ENCODE results near the gene PRDX2.

Gene PRDX2

DNA sequence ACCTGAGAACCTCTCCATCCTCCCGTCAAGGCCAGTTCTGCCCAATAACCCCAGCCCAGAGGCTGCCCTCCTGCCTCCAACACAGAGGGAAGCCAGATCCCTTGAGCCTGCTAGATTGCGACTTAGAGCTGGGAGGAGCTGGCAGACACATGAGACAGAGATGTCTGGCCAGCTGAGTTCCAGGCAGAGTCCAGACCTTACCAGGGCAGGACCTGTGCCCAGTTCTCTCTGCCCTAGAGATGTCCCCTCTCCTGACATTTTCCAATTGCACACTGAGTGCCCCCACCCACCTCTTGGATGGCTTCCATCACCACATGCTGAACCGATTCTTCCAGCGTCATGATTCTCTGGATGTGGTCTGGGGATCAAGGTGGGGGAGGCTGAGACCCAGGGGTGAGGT lies 29.3 kb downstream of the PRDX2 start:
- Mint-ChIP-seq H3K4me1 (ENCODE audit: low read depth) (peaks cover 3% of the 10 kb centered on the region), H3K27ac (no peak overlapping the region), H3K4me3 (no peak overlapping the region), H3K36me3 (ENCODE audit: low read depth) (no peaks in the 10 kb centered on the region), H3K27me3 (ENCODE audit: low read depth) (no peaks in the 10 kb centered on the region), H3K9me3 (no peaks in the 10 kb centered on the region)
- no peak for DNase-seq (ENCODE audit: low spot score)

DNA sequence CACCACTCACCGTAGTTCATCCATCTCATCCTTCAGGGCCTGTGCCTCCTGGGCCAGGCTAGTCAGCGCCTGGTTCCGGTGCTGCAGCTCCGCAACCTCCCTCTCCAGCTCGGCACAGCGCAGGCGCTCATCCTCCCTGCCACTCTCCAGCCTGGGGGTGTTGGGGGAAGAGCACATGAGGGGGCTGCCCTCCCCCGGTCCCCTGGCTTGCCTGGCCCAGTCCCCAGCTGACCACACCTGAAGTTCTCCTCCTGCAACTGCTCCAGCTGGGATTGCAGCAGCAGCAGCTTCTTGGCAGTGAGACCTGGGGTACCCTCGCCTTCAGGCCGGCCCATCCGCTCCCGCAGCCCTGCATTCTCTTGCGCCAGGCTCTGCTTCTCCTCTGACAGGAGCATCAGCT lies 30.7 kb downstream of the PRDX2 start:
- Mint-ChIP-seq H3K4me3 (no peak overlapping the region), H3K4me1 (ENCODE audit: low read depth) (peaks cover 7% of the 10 kb centered on the region), H3K36me3 (ENCODE audit: low read depth) (no peaks in the 10 kb centered on the region), H3K27me3 (ENCODE audit: low read depth) (no peaks in the 10 kb centered on the region), H3K27ac (no peak overlapping the region), H3K9me3 (no peaks in the 10 kb centered on the region)
- DNase-seq (ENCODE audit: low spot score): no peak

- H3K27ac Mint-ChIP-seq: no peak overlapping the region
- H3K4me1 Mint-ChIP-seq (ENCODE audit: low read depth): peaks cover 8% of the 10 kb centered on the region
- H3K36me3 Mint-ChIP-seq (ENCODE audit: low read depth): no peaks in the 10 kb centered on the region
- no peaks in the 10 kb centered on the region for H3K9me3 Mint-ChIP-seq
- H3K4me3 Mint-ChIP-seq: no peak overlapping the region
- peak; percentile 21 for DNase-seq (ENCODE audit: low spot score)
- no peaks in the 10 kb centered on the region for H3K27me3 Mint-ChIP-seq (ENCODE audit: low read depth)
Measured at GRCh38 chr19:12769689-12770088, 31.9 kb downstream of the PRDX2 start.

DNA sequence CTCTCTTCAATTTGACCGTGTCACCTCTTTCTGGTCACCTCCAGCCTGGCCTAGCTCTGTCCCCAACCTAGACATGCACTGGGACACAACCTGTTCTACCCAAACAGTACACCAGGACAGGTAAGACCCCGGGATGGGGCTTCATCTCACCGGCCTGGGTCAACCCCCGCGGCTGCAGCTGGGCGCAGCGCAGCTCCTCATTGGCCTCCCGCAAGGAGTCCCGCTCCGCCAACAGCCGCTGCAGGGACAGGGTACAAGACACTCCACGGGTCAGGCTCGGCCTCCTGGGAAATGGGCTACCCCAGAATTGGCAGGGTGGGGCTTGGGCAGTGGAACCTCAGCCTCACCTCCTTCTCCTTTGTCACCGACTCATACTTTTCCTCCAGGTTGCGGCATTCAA lies 33.9 kb downstream of the PRDX2 start:
- Mint-ChIP-seq H3K4me1 (ENCODE audit: low read depth) (peaks cover 7% of the 10 kb centered on the region), H3K36me3 (ENCODE audit: low read depth) (no peaks in the 10 kb centered on the region), H3K27me3 (ENCODE audit: low read depth) (no peaks in the 10 kb centered on the region), H3K9me3 (no peaks in the 10 kb centered on the region), H3K4me3 (no peak overlapping the region), H3K27ac (no peak overlapping the region)
- no peak for DNase-seq (ENCODE audit: low spot score)

DNA sequence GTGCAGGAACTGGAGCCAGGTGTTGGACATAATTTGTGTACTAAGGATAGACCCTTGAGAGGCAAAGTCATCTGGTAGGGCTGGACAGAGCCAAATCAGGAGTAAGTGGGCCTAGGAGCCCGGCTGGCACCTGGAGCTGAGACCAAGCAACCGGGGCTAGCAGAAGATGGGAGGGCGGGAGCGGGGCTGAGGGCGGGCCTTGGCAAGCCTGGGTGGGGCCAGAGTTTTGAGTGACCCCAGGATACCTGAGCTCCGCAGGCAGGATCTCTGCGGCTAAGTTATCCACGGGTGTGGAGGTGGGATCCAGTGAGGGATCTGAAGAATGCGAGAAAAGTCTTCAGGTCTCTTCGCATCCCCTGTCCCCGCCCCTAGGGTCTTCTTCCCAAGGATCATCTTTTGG lies 34.5 kb downstream of the PRDX2 start:
- no peaks in the 10 kb centered on the region for H3K27me3 Mint-ChIP-seq (ENCODE audit: low read depth)
- no peak for DNase-seq (ENCODE audit: low spot score)
- H3K36me3 Mint-ChIP-seq (ENCODE audit: low read depth): no peaks in the 10 kb centered on the region
- no peak overlapping the region for H3K27ac Mint-ChIP-seq
- peaks cover 7% of the 10 kb centered on the region for H3K4me1 Mint-ChIP-seq (ENCODE audit: low read depth)
- no peak overlapping the region for H3K4me3 Mint-ChIP-seq
- H3K9me3 Mint-ChIP-seq: no peaks in the 10 kb centered on the region

DNA sequence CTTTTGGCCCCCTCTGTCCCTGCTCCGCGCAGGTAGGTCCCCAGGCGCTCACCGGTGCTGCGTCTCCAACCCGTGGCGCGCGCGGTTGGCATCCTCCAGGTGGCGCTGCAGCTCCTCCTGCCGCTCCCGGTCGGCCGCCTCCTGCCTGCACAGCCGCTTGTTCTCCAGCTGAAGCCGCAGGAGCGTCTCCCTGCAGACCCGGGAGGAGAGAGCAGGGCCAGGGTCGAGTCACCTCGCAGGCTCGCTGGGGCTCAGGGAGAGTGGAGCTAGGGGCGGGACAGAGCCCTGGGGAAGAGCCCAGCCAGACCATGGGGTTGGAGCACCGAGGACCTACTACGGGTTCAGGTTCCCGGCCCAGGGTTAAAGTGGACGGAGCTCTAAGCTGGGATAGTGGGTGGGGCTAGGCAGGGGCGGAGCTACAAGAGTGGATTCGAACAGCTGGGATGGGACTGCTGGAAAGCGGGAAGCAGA lies 35.5 kb downstream of the PRDX2 start:
- Mint-ChIP-seq H3K27me3 (ENCODE audit: low read depth) (no peaks in the 10 kb centered on the region), H3K36me3 (ENCODE audit: low read depth) (no peaks in the 10 kb centered on the region), H3K9me3 (no peaks in the 10 kb centered on the region), H3K27ac (peak overlapping the region; percentile 36), H3K4me1 (ENCODE audit: low read depth) (peaks cover 7% of the 10 kb centered on the region), H3K4me3 (peak overlapping the region; percentile 52)
- DNase-seq (ENCODE audit: low spot score): peak; percentile 80

- Mint-ChIP-seq H3K4me1 (ENCODE audit: low read depth) (peaks cover 10% of the 10 kb centered on the region), H3K27ac (no peak overlapping the region), H3K36me3 (ENCODE audit: low read depth) (no peaks in the 10 kb centered on the region), H3K4me3 (no peak overlapping the region), H3K9me3 (no peaks in the 10 kb centered on the region), H3K27me3 (ENCODE audit: low read depth) (no peaks in the 10 kb centered on the region)
- DNase-seq (ENCODE audit: low spot score): no peak
Measured at GRCh38 chr19:12764698-12765097, 36.9 kb downstream of the PRDX2 start.

GRCh38 chr19:12763100-12763499 lies 38.5 kb downstream of the PRDX2 start:
- H3K36me3 Mint-ChIP-seq (ENCODE audit: low read depth): no peaks in the 10 kb centered on the region
- no peaks in the 10 kb centered on the region for H3K27me3 Mint-ChIP-seq (ENCODE audit: low read depth)
- peaks cover 8% of the 10 kb centered on the region for H3K4me1 Mint-ChIP-seq (ENCODE audit: low read depth)
- no peak overlapping the region for H3K4me3 Mint-ChIP-seq
- DNase-seq (ENCODE audit: low spot score): no peak
- H3K9me3 Mint-ChIP-seq: no peaks in the 10 kb centered on the region
- H3K27ac Mint-ChIP-seq: no peak overlapping the region

GRCh38 chr19:12759686-12760085 lies 41.9 kb downstream of the PRDX2 start:
- Mint-ChIP-seq H3K27me3 (ENCODE audit: low read depth) (no peaks in the 10 kb centered on the region), H3K4me3 (no peak overlapping the region), H3K36me3 (ENCODE audit: low read depth) (no peaks in the 10 kb centered on the region), H3K9me3 (no peaks in the 10 kb centered on the region), H3K4me1 (ENCODE audit: low read depth) (peaks cover 6% of the 10 kb centered on the region), H3K27ac (no peak overlapping the region)
- DNase-seq (ENCODE audit: low spot score): no peak

- Mint-ChIP-seq H3K9me3 (no peaks in the 10 kb centered on the region), H3K4me1 (ENCODE audit: low read depth) (peaks cover 6% of the 10 kb centered on the region), H3K36me3 (ENCODE audit: low read depth) (no peaks in the 10 kb centered on the region), H3K27me3 (ENCODE audit: low read depth) (peaks cover 4% of the 10 kb centered on the region), H3K27ac (no peak overlapping the region), H3K4me3 (peak overlapping the region; percentile 58)
- peak; percentile 76 for DNase-seq (ENCODE audit: low spot score)
Measured at GRCh38 chr19:12757544-12758274, 43.9 kb downstream of the PRDX2 start.

- Mint-ChIP-seq H3K4me1 (ENCODE audit: low read depth) (peaks cover 6% of the 10 kb centered on the region), H3K36me3 (ENCODE audit: low read depth) (no peaks in the 10 kb centered on the region), H3K27ac (no peak overlapping the region), H3K27me3 (ENCODE audit: low read depth) (peaks cover 7% of the 10 kb centered on the region), H3K4me3 (no peak overlapping the region), H3K9me3 (no peaks in the 10 kb centered on the region)
- DNase-seq (ENCODE audit: low spot score): no peak
Measured at GRCh38 chr19:12756150-12756883, 45.3 kb downstream of the PRDX2 start.

GRCh38 chr19:12754465-12755196 lies 47.0 kb downstream of the PRDX2 start:
- H3K27ac Mint-ChIP-seq: no peak overlapping the region
- no peak overlapping the region for H3K4me3 Mint-ChIP-seq
- no peak for DNase-seq (ENCODE audit: low spot score)
- H3K9me3 Mint-ChIP-seq: no peaks in the 10 kb centered on the region
- H3K27me3 Mint-ChIP-seq (ENCODE audit: low read depth): peaks cover 17% of the 10 kb centered on the region
- H3K4me1 Mint-ChIP-seq (ENCODE audit: low read depth): peaks cover 5% of the 10 kb centered on the region
- no peaks in the 10 kb centered on the region for H3K36me3 Mint-ChIP-seq (ENCODE audit: low read depth)

DNA sequence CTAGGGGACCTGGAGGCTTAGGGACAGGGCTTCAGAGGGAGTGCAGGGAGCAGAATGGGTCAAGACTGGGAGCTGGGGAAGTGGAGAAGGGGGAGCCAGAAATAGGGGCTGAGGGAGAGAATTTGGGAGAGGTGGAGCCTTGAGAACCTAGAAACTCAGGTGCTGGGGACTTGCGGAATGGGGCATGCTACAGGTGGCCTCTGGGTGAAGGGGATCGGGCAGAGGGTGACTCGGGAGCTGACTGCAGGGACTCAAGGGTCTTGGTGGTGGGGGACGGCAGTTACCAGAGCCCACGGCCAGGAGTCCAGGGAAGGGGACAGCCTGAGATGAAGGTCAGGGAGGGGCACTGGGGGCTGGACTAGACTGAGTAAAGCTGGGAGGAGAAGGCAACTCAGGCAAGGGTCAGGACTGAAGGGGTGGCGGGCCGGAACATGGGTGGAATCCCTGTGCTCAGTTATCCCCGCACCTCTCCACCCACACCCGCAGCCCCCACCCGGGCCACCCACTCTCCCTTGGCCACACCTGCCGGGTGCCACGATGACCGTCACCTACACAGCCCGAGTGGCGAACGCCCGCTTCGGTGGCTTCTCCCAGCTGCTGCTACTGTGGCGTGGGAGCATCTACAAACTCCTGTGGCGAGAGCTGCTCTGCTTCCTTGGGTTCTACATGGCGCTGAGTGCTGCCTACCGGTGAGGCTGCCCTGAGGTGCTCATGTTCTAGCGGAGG lies 49.4 kb downstream of the PRDX2 start:
- H3K9me3 Mint-ChIP-seq: peaks cover 6% of the 10 kb centered on the region
- no peak overlapping the region for H3K27ac Mint-ChIP-seq
- peaks cover 17% of the 10 kb centered on the region for H3K27me3 Mint-ChIP-seq (ENCODE audit: low read depth)
- peaks cover 4% of the 10 kb centered on the region for H3K4me1 Mint-ChIP-seq (ENCODE audit: low read depth)
- DNase-seq (ENCODE audit: low spot score): no peak
- no peak overlapping the region for H3K4me3 Mint-ChIP-seq
- peaks cover 12% of the 10 kb centered on the region for H3K36me3 Mint-ChIP-seq (ENCODE audit: low read depth)

Data from T-helper 2 cell treated with Interferon-gamma antibody and Interleukin-4, amounts not matched to agents 5 μg/mL and 100 μg/mL, for 36 hours (primary cell).